ENCODE data around the gene NTM. TPM values are rescaled to one million over a fixed set of nuclear protein-coding genes. Genes with fewer than 3 reads are reported as not detected.

NTM gene
- total RNA-seq, 2 experiments from 2014 or later: not detected

DNA sequence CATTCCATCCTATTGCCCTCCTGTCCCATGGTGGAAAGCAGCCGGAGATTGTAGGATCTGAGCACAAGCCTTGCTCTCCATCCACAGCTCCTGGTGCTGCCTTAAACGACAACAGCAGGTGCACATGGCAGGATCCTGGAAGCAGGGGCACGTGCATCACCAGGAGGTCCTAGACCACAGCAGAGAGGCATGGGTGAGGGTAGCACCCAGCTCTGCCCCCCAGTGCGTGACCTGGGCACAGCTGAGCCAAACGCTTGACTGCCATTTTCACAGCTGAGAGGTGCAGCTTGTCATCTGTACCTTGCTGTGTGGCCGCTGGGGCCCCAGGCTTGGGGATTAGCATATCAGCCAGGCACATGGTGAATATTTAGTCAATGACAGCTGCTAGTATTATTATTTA is 92.7 kb downstream of the NTM start:
- no peaks in the 10 kb centered on the region for H3K9me3 Mint-ChIP-seq
- no peaks in the 10 kb centered on the region for H3K36me3 Mint-ChIP-seq (ENCODE audit: low read depth)
- no peak for TF ChIP-seq CTCF (IDR thresholded peaks at IDR 0.05)
- no peak for ATAC-seq
- no peak overlapping the region for H3K27ac Mint-ChIP-seq
- POLR2A ChIA-PET: no interaction called here
- H3K4me1 Mint-ChIP-seq (ENCODE audit: low read depth): no peaks in the 10 kb centered on the region
- peaks cover 7% of the 10 kb centered on the region for H3K27me3 Mint-ChIP-seq
- no peak for DNase-seq
- H3K4me3 Mint-ChIP-seq: no peak overlapping the region
- intact Hi-C loops (cut with micrococcal nuclease): no loop called here
- CTCF ChIA-PET: interaction anchor here (1.3 kb wide), 1 partner anchor 211 kb away, joined by 4 read pairs; no protein-coding TSS in a partner anchor

DNA sequence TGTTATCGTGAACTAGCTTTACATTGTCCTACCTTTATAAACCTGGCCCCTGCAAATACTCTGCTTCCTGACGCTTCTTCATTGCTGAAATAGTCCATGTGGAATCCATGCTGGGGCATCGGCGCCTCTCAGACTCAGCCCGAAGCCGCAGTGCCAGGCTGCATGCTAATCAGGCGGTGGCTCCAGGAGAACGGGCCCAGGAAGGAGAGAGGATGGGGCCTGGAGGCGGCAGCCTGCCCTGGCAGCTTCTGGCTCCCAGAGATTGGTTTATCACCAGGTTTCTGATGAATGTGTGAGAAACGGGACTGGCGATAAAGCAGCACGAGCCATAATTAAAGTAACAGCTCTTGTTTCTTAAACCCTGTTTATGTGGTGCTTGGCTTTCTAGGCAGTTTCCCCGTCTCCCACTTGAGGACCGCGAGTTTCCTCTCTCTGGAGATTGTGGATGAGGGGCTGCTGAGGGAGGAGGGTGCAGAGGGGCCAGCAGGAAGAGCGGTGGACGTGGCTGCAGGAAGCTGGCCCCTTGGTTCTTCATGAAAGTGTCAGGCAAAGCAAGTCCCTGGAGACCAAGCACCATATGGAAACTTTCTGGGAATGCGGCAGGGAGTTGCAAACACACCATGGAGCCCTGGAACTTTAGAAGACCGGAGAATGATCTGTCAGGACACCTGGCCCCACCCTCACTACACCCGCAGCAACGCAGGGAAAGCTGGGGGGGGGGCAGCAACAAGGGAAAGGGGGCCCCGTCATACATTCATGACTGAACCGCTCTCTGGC is 93.4 kb downstream of the NTM start:
- intact Hi-C loops (cut with micrococcal nuclease): no loop called here
- H3K27me3 Mint-ChIP-seq: peaks cover 7% of the 10 kb centered on the region
- no peak overlapping the region for H3K4me3 Mint-ChIP-seq
- no peaks in the 10 kb centered on the region for H3K36me3 Mint-ChIP-seq (ENCODE audit: low read depth)
- ChIA-PET CTCF (interaction anchor here (1.3 kb wide), 1 partner anchor 211 kb away, joined by 4 read pairs; no protein-coding TSS in a partner anchor), POLR2A (no interaction called here)
- H3K9me3 Mint-ChIP-seq: no peaks in the 10 kb centered on the region
- no peak for DNase-seq
- H3K4me1 Mint-ChIP-seq (ENCODE audit: low read depth): no peaks in the 10 kb centered on the region
- no peak overlapping the region for H3K27ac Mint-ChIP-seq
- no peak for ATAC-seq
- TF ChIP-seq CTCF (IDR thresholded peaks at IDR 0.05): no peak

DNA sequence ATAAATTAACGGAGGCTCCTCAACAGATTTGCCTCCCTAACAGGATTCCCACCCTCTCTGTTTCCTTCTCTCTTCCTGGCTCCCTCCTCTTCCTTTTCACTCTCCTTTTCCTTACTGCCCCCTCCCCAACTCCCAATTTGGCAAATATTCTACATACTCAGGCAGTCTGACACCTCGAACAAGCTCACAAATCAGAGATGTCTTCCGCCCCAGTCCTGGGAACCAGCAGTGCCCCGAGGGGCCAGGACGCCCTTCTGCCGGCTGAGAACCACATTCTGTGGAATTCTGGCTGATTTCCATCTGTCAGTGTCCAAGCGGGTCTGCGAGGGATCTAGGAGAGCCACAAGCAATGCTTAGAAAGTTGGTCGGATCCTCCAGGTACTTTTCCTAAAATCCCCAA is 94.0 kb downstream of the NTM start:
- Mint-ChIP-seq H3K4me3 (no peak overlapping the region), H3K4me1 (ENCODE audit: low read depth) (no peaks in the 10 kb centered on the region), H3K36me3 (ENCODE audit: low read depth) (no peaks in the 10 kb centered on the region), H3K27ac (no peak overlapping the region), H3K27me3 (peaks cover 7% of the 10 kb centered on the region), H3K9me3 (no peaks in the 10 kb centered on the region)
- POLR2A ChIA-PET: no interaction called here
- no peak for DNase-seq
- intact Hi-C loops (cut with micrococcal nuclease): no loop called here
- ATAC-seq: no peak
- CTCF ChIA-PET: no interaction called here
- no peak for TF ChIP-seq CTCF (IDR thresholded peaks at IDR 0.05)

DNA sequence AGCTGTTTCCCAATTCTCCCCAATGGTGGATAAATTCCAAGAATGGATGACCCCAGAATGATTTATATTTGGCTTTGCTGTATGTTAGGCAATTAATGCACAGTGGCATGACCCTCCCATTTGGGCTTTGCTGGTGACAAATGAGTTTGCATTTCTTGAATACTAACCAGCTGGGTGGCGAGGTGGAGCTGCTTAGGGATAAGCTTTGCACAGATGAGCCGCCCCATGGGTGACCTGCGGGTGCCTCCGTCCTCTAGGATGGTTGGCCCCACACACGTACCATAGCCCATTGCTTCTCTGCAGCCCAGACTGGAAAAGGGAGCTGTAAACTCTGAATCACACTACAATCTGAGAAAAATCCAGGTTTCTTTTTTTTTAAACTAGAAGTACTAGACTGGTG is 94.6 kb downstream of the NTM start:
- DNase-seq (no peak), ATAC-seq (no peak)
- CTCF ChIA-PET: no interaction called here
- Mint-ChIP-seq H3K4me1 (ENCODE audit: low read depth) (no peaks in the 10 kb centered on the region), H3K4me3 (no peak overlapping the region), H3K36me3 (ENCODE audit: low read depth) (no peaks in the 10 kb centered on the region), H3K27ac (no peak overlapping the region), H3K9me3 (no peaks in the 10 kb centered on the region), H3K27me3 (peaks cover 7% of the 10 kb centered on the region)
- POLR2A ChIA-PET: interaction anchor here (0.6 kb wide), 1 partner anchor 100 kb away, joined by 3 read pairs; no protein-coding TSS in a partner anchor
- intact Hi-C loops (cut with micrococcal nuclease): no loop called here
- no peak for TF ChIP-seq CTCF (IDR thresholded peaks at IDR 0.05)

GRCh38 chr11:131465746-131466145 is 95.3 kb downstream of the NTM start:
- CTCF ChIA-PET: no interaction called here
- Mint-ChIP-seq H3K4me3 (no peak overlapping the region), H3K9me3 (no peaks in the 10 kb centered on the region), H3K36me3 (ENCODE audit: low read depth) (no peaks in the 10 kb centered on the region), H3K27me3 (peaks cover 7% of the 10 kb centered on the region), H3K4me1 (ENCODE audit: low read depth) (no peaks in the 10 kb centered on the region), H3K27ac (no peak overlapping the region)
- no peak for ATAC-seq
- intact Hi-C loops (cut with micrococcal nuclease): no loop called here
- POLR2A ChIA-PET: interaction anchor here (0.7 kb wide), 1 partner anchor 16 kb away, joined by 3 read pairs; no protein-coding TSS in a partner anchor
- TF ChIP-seq CTCF (IDR thresholded peaks at IDR 0.05): no peak
- DNase-seq: no peak
